ENCODE measurements around the gene NECAB2.

NECAB2 gene

GRCh38 chr16:83994703-83995102 is 26.7 kb downstream of the NECAB2 start:
- DNase-seq, result no peak

GRCh38 chr16:83995754-83996153 is 27.7 kb downstream of the NECAB2 start:
- no peak for DNase-seq

GRCh38 chr16:83996481-83997252 is 28.6 kb downstream of the NECAB2 start:
- no peak for DNase-seq

- DNase-seq, result no peak
These were observed 30.0 kb downstream of the NECAB2 start for GRCh38 chr16:83998091-83998490.

- no peak for DNase-seq
These were observed 33.1 kb downstream of the NECAB2 start for GRCh38 chr16:84000989-84001642.

GRCh38 chr16:84001726-84002125 is 33.7 kb downstream of the NECAB2 start:
- no peak for DNase-seq

GRCh38 chr16:84003038-84003437 is 35.0 kb downstream of the NECAB2 start:
- no peak for DNase-seq

GRCh38 chr16:84004442-84004841 is 36.4 kb downstream of the NECAB2 start:
- no peak for DNase-seq

GRCh38 chr16:84005391-84005790 is 37.3 kb downstream of the NECAB2 start:
- DNase-seq, result no peak

GRCh38 chr16:84007520-84007919 is 39.5 kb downstream of the NECAB2 start:
- DNase-seq, result no peak

GRCh38 chr16:84007965-84008364 is 39.9 kb downstream of the NECAB2 start:
- DNase-seq, result no peak

- DNase-seq, result no peak
These were observed 41.2 kb downstream of the NECAB2 start for GRCh38 chr16:84009282-84009681.

- peak; percentile 91 for DNase-seq
These were observed 45.9 kb downstream of the NECAB2 start for GRCh38 chr16:84013787-84014569.

- DNase-seq, result no peak
These were observed 46.7 kb downstream of the NECAB2 start for GRCh38 chr16:84014570-84015327.

- no peak for DNase-seq
These were observed 47.4 kb downstream of the NECAB2 start for GRCh38 chr16:84015399-84015798.

- no peak for DNase-seq
These were observed 48.4 kb downstream of the NECAB2 start for GRCh38 chr16:84016477-84016876.

- no peak for DNase-seq
These were observed 50.7 kb downstream of the NECAB2 start for GRCh38 chr16:84018710-84019109.

- DNase-seq, result no peak
These were observed 52.3 kb downstream of the NECAB2 start for GRCh38 chr16:84020353-84020752.

GRCh38 chr16:84021488-84021887 is 53.4 kb downstream of the NECAB2 start:
- no peak for DNase-seq

- no peak for DNase-seq
These were observed 54.6 kb downstream of the NECAB2 start for GRCh38 chr16:84022644-84023043.

- no peak for DNase-seq
These were observed 56.8 kb downstream of the NECAB2 start for GRCh38 chr16:84024854-84025253.

- DNase-seq, result no peak
These were observed 58.6 kb downstream of the NECAB2 start for GRCh38 chr16:84026606-84027005.

GRCh38 chr16:84027625-84028024 is 59.6 kb downstream of the NECAB2 start:
- no peak for DNase-seq
